Adrenal gland (tissue), 5 donors: ENCODE data around the gene ZNF780A.

ENCODE experiments used
- CTCF ChIP-seq, 6 experiments: fragments of 450-650 bp in 4 of 6; fragments of 200-600 bp in 2 of 6; sonication (generic) in 1 of 6; IDR thresholded peaks; 1 replicate in 5 of 6; 2 replicates in 1 of 6; pipeline versions ENCODE4 v1.5.1 to v1.8.0; 2016 to 2021; ENCODE audit warnings: antibody characterized with exemption in 6 of 6, mild to moderate bottlenecking in 2 of 6, moderate library complexity in 1 of 6
- POLR2A ChIP-seq, 2 donors: fragments of 450-650 bp; IDR thresholded peaks; one replicate each; pipeline ENCODE4 v1.6.1; 2017; ENCODE audit warnings: antibody characterized with exemption in 2 of 2, mild to moderate bottlenecking in 2 of 2, moderate library complexity in 1 of 2
- donor health status: DM: no; HTN: no; CAD: no.

DNA sequence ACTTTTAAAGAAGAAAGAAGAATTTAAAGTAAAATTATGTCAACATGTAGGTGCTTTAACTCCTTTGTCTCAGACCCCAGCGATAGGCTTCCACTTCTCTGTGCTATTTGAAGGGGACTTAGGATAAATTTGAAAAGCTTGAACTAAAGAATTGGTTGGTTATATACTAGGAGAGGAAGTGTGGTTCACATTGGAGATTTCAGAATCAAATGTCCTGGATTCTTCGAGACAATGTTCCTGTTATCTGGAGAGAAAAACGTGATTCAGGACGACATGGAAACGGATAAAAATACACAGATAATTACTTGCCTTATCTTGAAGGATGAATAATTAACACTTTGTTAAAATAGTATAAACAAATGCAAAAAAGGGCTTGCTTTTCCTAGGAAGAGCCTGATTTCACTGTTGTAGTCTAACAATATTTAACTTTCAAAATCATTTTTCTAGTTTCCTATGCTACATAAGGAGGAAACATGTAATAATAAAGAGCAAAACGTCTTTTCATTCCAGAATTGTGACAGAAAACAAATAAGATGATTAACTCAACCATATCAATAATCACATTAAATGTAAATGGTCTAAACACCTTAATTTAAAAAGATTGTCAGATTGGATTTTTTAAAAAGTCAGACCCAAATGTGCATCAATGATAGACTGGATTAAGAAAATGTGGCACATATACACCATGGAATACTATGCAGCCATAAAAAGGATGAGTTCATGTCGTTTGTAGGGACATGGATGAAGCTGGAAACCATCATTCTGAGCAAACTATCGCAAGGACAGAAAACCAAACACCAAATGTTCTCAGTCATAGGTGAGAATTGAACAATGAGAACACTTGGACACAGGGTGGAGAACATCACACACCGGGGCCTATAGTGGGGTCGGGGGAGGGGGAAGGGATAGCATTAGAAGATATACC is 724 bp upstream of the ZNF780A start:
- no peak for TF ChIP-seq CTCF (IDR thresholded peaks at IDR 0.05)
- no peak for TF ChIP-seq POLR2A (IDR thresholded peaks at IDR 0.05)
